ENCODE data around the gene CHST8. TPM values are rescaled to one million over a fixed set of nuclear protein-coding genes. Genes with fewer than 3 reads are reported as not detected.

The CHST8 gene
- total RNA-seq, 2 donors from 2014 or later, result 1.6 to 3.8 TPM

DNA sequence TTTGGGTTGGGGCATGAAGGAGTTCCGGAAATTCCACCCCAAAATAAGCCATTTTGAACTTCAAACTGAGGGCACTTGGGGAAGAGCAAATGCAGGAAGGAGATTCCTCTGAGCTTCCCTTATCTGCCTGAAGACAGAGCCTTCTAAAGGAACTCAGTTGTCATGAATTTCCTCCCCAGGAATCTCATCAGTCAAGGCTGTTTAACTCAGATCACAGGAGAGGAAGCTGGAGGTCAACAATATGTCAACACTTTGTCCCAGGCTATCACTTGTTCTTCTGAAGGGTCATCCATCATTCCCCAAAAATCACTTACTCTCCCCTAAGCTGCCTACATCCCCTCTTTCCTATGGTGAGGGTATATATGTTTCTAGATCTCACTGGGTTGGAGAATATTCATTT is 26.0 kb upstream of the CHST8 start:
- Mint-ChIP-seq H3K9me3 (peaks cover 23% of the 10 kb centered on the region), H3K4me3 (no peak overlapping the region), H3K36me3 (ENCODE audit: low read depth) (no peaks in the 10 kb centered on the region), H3K27ac (no peak overlapping the region), H3K27me3 (ENCODE audit: insufficient read depth) (no peaks in the 10 kb centered on the region), H3K4me1 (no peaks in the 10 kb centered on the region)
- H3K36me3 ChIP-seq (ENCODE audit: control insufficient read depth, insufficient read depth, low read length), result no peaks in the 10 kb centered on the region
- H3K27me3 ChIP-seq (ENCODE audit: control insufficient read depth, insufficient read depth, low read length, poor library complexity, severe bottlenecking), result no peaks in the 10 kb centered on the region
- no peak overlapping the region for H3K4me3 ChIP-seq (ENCODE audit: low read length)
- H3K9ac ChIP-seq (ENCODE audit: extremely low read depth, low read length, poor library complexity, severe bottlenecking), result no peak overlapping the region
- WGBS, 2 experiments (ENCODE audit: insufficient coverage in 1 of 2, insufficient read length in 1 of 2), result 82% methylated on average over 1 of the region's 1 CpG; no CpG with 5 or more reads in 1 of the 2 experiments
- H3K27ac ChIP-seq (ENCODE audit: low read depth, low read length), result no peak overlapping the region
- TF ChIP-seq CTCF (conservative IDR thresholded peaks at IDR 0.05), result no peak
- no peaks in the 10 kb centered on the region for H3K4me1 ChIP-seq (ENCODE audit: control insufficient read depth, insufficient read depth, low read length)
- peaks cover under 1% of the 10 kb centered on the region for H3K9me3 ChIP-seq (ENCODE audit: control insufficient read depth, low read length)
- no peak for DNase-seq

GRCh38 chr19:33601583-33601982 is 20.2 kb upstream of the CHST8 start:
- H3K36me3 ChIP-seq (ENCODE audit: control insufficient read depth, insufficient read depth, low read length), result no peaks in the 10 kb centered on the region
- H3K4me3 ChIP-seq (ENCODE audit: low read length), result no peak overlapping the region
- DNase-seq, result no peak
- no peak for TF ChIP-seq CTCF (conservative IDR thresholded peaks at IDR 0.05)
- H3K9ac ChIP-seq (ENCODE audit: extremely low read depth, low read length, poor library complexity, severe bottlenecking), result no peak overlapping the region
- H3K4me1 Mint-ChIP-seq, result no peaks in the 10 kb centered on the region
- H3K4me1 ChIP-seq (ENCODE audit: control insufficient read depth, insufficient read depth, low read length), result no peaks in the 10 kb centered on the region
- peaks cover 14% of the 10 kb centered on the region for H3K9me3 ChIP-seq (ENCODE audit: control insufficient read depth, low read length)
- no peaks in the 10 kb centered on the region for H3K27me3 Mint-ChIP-seq (ENCODE audit: insufficient read depth)
- H3K36me3 Mint-ChIP-seq (ENCODE audit: low read depth), result no peaks in the 10 kb centered on the region
- WGBS, 2 experiments (ENCODE audit: insufficient coverage in 1 of 2, insufficient read length in 1 of 2), result 93 to 96% methylated on average over 2 of the region's 2 CpGs
- peaks cover 32% of the 10 kb centered on the region for H3K9me3 Mint-ChIP-seq
- no peaks in the 10 kb centered on the region for H3K27me3 ChIP-seq (ENCODE audit: control insufficient read depth, insufficient read depth, low read length, poor library complexity, severe bottlenecking)
- H3K4me3 Mint-ChIP-seq, result no peak overlapping the region
- H3K27ac ChIP-seq (ENCODE audit: low read depth, low read length), result no peak overlapping the region
- no peak overlapping the region for H3K27ac Mint-ChIP-seq

DNA sequence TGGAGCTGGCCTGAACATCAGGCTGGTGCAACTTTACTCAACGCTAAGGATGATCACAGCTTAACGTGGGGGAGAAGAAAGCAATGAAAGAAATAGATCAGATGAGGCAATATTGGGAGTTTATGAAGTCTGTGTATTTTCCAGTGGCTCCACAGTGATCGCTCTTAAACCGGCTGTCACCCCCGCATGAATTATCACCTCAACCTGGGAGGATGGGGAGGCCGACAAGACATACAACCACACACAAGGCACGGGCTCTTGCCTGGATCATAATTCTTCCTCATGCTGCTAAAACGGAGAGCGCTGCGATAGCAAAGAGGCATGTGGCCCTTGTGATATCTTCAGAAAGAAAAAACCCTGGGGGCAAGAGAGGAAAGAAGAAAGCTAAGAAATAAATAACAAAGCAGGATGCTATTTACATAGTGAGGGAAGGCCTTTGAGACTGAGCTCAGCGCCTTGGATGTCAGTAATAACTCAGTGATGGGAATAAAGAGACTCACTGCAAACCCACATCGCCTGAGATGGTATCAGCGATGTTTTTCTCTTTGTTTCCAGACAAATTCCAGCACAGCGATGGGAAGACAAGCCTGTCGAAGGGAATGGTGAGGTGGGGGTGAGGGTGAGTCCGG is 19.1 kb upstream of the CHST8 start:
- Mint-ChIP-seq H3K27me3 (ENCODE audit: insufficient read depth) (no peaks in the 10 kb centered on the region), H3K4me3 (no peak overlapping the region), H3K36me3 (ENCODE audit: low read depth) (no peaks in the 10 kb centered on the region), H3K4me1 (no peaks in the 10 kb centered on the region), H3K9me3 (peaks cover 32% of the 10 kb centered on the region), H3K27ac (no peak overlapping the region)
- H3K27ac ChIP-seq (ENCODE audit: low read depth, low read length), result no peak overlapping the region
- WGBS, 2 experiments (ENCODE audit: insufficient coverage in 1 of 2, insufficient read length in 1 of 2), result 81 to 88% methylated on average over 6 to 16 of the region's 16 CpGs
- DNase-seq, result no peak
- no peak overlapping the region for H3K9ac ChIP-seq (ENCODE audit: extremely low read depth, low read length, poor library complexity, severe bottlenecking)
- no peaks in the 10 kb centered on the region for H3K4me1 ChIP-seq (ENCODE audit: control insufficient read depth, insufficient read depth, low read length)
- H3K9me3 ChIP-seq (ENCODE audit: control insufficient read depth, low read length), result peaks cover 14% of the 10 kb centered on the region
- H3K4me3 ChIP-seq (ENCODE audit: low read length), result no peak overlapping the region
- no peaks in the 10 kb centered on the region for H3K27me3 ChIP-seq (ENCODE audit: control insufficient read depth, insufficient read depth, low read length, poor library complexity, severe bottlenecking)
- no peaks in the 10 kb centered on the region for H3K36me3 ChIP-seq (ENCODE audit: control insufficient read depth, insufficient read depth, low read length)
- no peak for TF ChIP-seq CTCF (conservative IDR thresholded peaks at IDR 0.05)

Measured in endodermal cell (in vitro differentiated cells).